GM13976 (cell line): ENCODE measurements around the gene HMGCL.
"Not testable (repeated sequence)": the region's sequence is repeated elsewhere in the genome, so short reads cannot be mapped to it uniquely, and the experiment has no call there.

Experiments used
- DNase-seq: peaks from one replicate; pipeline ENCODE4 v3.0.0; 2012; ENCODE audit warnings: low spot score
- in situ Hi-C: fragments of 300-500 bp; cut with MboI; formaldehyde crosslinking; loops from one replicate; pipeline ENCODE4 v1.12.0; 2022; ENCODE audit warnings: low sequenced_read_pairs, mixed read lengths, inconsistent platforms; ENCODE audit not compliant: unreplicated experiment
- TF ChIP-seq, protein P1 (sequence below): IDR thresholded peaks from 2 replicates; pipeline ENCODE4 v1.5.1; 2012; ENCODE audit warnings: borderline replicate concordance, mild to moderate bottlenecking; ENCODE audit not compliant: insufficient read depth; ENCODE audit errors: extremely low read depth, missing control alignments, control extremely low read depth

HMGCL gene

DNA sequence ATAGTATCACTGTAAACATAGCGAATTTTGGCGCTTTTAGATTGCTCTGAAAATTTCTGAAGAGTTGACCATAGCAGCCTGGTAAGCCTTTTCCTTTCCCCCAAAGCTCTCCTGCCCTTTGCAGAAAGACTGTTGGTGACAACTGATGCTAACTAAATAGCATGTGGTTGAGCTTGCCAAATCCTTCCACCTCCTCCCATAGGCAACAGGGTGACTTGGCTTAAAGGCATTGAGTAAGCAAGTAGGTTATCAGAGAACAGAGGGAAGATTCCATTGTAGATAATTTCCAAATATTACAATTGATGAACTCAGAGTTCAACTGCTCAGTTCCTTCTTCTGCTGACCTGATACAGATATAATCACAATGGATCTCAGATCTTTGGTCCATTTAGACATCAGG lies 19.9 kb upstream of the HMGCL start:
- in situ Hi-C loops, result no loop called here
- TF ChIP-seq, protein P1, sequence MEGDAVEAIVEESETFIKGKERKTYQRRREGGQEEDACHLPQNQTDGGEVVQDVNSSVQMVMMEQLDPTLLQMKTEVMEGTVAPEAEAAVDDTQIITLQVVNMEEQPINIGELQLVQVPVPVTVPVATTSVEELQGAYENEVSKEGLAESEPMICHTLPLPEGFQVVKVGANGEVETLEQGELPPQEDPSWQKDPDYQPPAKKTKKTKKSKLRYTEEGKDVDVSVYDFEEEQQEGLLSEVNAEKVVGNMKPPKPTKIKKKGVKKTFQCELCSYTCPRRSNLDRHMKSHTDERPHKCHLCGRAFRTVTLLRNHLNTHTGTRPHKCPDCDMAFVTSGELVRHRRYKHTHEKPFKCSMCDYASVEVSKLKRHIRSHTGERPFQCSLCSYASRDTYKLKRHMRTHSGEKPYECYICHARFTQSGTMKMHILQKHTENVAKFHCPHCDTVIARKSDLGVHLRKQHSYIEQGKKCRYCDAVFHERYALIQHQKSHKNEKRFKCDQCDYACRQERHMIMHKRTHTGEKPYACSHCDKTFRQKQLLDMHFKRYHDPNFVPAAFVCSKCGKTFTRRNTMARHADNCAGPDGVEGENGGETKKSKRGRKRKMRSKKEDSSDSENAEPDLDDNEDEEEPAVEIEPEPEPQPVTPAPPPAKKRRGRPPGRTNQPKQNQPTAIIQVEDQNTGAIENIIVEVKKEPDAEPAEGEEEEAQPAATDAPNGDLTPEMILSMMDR, result no peak
- no peak for DNase-seq

DNA sequence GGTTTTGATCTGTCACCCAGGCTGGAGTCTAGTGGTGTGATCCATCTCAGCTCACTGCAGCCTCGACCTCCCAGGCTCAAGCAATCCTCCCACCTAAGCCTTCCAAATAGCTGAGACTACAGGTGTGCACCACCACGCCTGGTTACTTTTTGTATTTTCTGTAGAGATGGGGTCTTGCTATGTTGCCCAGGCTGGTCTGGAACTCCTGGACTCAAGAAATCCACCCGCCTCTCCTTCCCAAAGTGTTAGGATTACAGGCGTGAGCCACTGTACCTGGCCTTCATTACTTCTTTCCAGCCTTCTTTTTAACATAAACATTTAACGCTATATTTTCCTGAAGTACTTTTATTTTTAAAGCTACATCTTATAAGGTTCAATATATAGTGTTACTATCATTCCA lies 18.4 kb upstream of the HMGCL start:
- no peak for DNase-seq
- TF ChIP-seq, protein P1, result no peak
- in situ Hi-C loops, result no loop called here

DNA sequence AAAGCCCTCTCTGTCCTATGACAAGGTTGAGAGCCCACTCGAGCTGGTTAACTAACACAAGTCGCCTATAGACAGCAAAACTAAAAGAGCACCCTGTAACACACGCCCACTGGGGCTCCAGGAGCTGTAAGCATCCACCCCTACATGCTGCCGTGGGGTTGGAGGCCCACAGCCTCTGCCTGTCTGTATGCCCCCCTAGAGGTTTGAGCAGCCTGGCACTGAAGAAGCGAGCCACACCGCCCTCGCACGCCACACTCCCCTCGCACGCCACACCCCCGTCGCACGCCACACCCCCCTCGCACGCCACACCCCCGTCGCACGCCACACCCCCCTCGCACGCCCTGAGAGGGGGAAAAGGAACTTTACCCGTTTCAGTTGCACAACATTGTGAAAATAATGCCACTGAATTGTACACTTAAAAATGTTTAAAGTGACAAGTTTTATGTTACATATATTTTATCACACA lies 13.2 kb upstream of the HMGCL start:
- in situ Hi-C loops, result no loop called here
- TF ChIP-seq, protein P1, result no peak
- DNase-seq, result peak; percentile 81

DNA sequence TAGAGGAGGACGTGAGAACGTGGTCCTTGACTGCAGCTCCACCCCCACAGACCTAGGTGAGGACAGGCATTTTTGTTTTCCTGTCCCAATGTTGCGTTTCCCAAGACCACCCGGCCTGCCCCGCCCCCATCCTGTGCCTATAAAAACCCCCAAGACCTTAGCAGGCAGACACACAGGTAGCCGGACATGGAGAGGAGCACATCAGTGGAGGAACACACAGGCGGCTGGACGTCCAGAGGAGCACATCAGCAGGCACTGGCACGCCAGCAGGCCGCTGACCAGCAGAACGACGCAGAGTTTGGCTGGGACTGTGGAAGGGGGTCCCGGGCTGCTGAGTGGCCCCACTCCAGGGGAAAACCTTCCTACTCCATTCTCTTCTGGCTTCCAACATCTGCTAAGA lies 12.7 kb upstream of the HMGCL start:
- no peak for DNase-seq
- TF ChIP-seq, protein P1, result no peak
- in situ Hi-C loops, result no loop called here

DNA sequence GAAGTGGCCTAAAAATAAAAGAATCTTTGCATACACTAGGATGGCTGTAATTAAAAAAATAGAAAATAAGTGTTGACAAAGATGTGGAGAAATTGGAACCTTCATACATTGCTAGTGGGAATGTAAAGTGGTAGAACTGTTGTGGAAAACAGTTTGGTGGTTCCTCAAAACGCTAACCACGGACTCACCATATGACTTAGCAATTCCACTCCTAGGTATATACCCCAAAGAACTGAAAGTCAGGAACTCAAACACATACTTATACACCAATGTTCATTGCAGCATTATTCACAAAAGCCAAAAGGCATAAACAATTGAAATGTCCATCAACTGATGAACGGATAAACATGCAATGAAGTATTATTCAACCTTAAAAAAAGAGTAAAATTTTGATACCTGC lies 10.8 kb upstream of the HMGCL start:
- TF ChIP-seq, protein P1, result no peak
- DNase-seq, result no peak
- in situ Hi-C loops, result no loop called here

DNA sequence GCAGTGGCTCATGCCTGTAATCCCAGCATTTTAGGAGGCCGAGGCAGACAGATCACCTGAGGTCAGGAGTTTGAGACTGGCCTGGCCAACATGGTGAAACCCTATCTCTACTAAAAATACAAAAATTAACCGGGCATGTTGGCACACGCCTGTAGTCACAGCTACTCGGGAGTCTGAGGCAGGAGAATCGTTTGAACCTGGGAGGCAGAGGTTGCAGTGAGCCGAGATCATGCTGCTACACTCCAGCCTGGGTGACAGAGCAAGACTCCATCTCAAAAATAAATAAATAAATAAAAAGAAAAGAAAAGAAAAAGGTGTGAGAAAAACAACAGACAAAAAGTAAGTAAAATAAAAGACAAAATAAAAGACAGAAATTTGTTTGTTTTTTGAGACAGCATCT lies 8.9 kb upstream of the HMGCL start:
- DNase-seq, in situ Hi-C loops: not testable (repeated sequence)

DNA sequence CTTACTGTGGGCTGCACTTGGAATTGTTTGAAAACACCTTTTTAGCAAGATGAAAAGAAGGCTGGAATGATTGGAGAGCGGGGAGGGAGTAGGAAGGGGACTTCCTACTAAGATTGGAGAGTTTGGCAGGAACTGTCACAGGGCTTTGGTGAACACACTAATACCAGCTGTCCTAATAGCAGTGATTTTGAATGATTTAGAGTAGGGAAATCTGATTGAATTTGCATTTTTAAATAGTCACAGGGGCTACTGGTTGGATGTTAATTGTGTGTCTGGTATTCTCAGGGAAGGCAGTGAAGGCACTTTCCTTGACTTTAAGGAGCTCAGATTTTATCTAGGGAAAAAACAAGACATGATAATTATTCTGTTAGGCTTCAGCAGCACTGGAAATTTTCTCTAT lies 2.5 kb upstream of the HMGCL start:
- TF ChIP-seq, protein P1, result no peak
- no peak for DNase-seq
- in situ Hi-C loops, result no loop called here

DNA sequence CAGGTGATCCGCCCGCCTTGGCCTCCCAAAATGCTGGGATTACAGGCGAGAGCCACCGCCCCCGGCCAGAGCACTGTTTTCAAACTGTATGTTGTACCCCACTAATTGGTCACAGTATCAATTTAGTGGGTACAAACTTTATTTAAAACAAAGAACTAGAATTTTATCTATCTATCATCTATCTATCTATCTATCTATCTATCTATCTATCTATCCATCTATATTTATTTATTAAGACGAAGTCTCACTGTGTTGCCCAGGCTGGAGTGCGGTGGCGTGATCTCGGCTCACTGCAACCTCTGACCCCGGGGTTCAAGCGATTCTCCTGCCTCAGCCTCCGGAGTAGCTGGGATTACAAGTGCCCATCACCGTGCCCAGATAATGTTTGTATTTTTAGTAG lies 1.4 kb upstream of the HMGCL start:
- in situ Hi-C loops, DNase-seq: not testable (repeated sequence)
